MCF 10A (cell line): ENCODE results near the gene ZFP36L2. TPM values are rescaled to one million over a fixed set of nuclear protein-coding genes. Genes with fewer than 3 reads are reported as not detected.
A peak's percentile ranks its signal among the peaks of the same experiment; 100 is the strongest.

ENCODE experiments used
- BruUV-seq: library from RNA; stranded (reverse); fragments of 400-500 nt; replicated peaks from 2 replicates; lab custom pipeline; 2021; lab: Mats Ljungman, UMichigan
- CTCF ChIA-PET: fragments of 300-600 bp; sonication (Branson Sonifier 250); formaldehyde crosslinking; extraction: SDS; loops from one replicate; lab custom pipeline; 2021; ENCODE audit warnings: antibody characterized with exemption, inconsistent platforms; lab: Yijun Ruan, JAX
- POLR2A ChIA-PET: fragments of 300-600, 350-650 bp; sonication (Branson Sonifier 250); formaldehyde crosslinking; extraction: SDS; loops from one replicate; lab custom pipeline; 2020; ENCODE audit warnings: antibody characterized with exemption, inconsistent platforms; lab: Yijun Ruan, JAX
- DNase-seq: peaks from one replicate; pipeline ENCODE4 v3.0.0-alpha.2; 2018; ENCODE audit not compliant: unreplicated experiment
- H3K27ac Mint-ChIP-seq: one replicate; pipeline ENCODE4 v1.8.0; 2022; ENCODE audit warnings: mild to moderate bottlenecking, low read depth, mixed read lengths; ENCODE audit not compliant: unreplicated experiment
- H3K27me3 Mint-ChIP-seq: one replicate; pipeline ENCODE4 v1.8.0; 2022; ENCODE audit warnings: mixed read lengths; ENCODE audit not compliant: insufficient read depth, unreplicated experiment
- H3K36me3 Mint-ChIP-seq: one replicate; pipeline ENCODE4 v1.8.0; 2022; ENCODE audit warnings: mild to moderate bottlenecking, moderate library complexity, mixed read lengths; ENCODE audit not compliant: insufficient read depth, unreplicated experiment
- H3K4me1 Mint-ChIP-seq: one replicate; pipeline ENCODE4 v1.8.0; 2022; ENCODE audit warnings: mixed read lengths; ENCODE audit not compliant: insufficient read depth, unreplicated experiment
- H3K4me3 Mint-ChIP-seq: one replicate; pipeline ENCODE4 v1.8.0; 2022; ENCODE audit warnings: mild to moderate bottlenecking, moderate library complexity, mixed read lengths; ENCODE audit not compliant: unreplicated experiment
- H3K9me3 Mint-ChIP-seq: one replicate; pipeline ENCODE4 v1.8.0; 2022; ENCODE audit warnings: mixed read lengths; ENCODE audit not compliant: unreplicated experiment
- intact Hi-C: fragments of 100-400 bp; cut with micrococcal nuclease; formaldehyde crosslinking; loops from 2 replicates; pipeline ENCODE4 v1.14.1; 2022
- total RNA-seq: library from RNA; stranded (reverse); gene quantifications from 2 replicates; pipeline ENCODE4 v1.2.3, GENCODE V29; 2022
- TF ChIP-seq, protein P1 (sequence below): fragments of 200-600 bp; IDR thresholded peaks from one replicate; pipeline ENCODE4 v1.8.0; 2022; ENCODE audit warnings: antibody characterized with exemption, mild to moderate bottlenecking; ENCODE audit not compliant: unreplicated experiment

ZFP36L2 gene
- total RNA-seq, 1 experiment from 2014 or later, result 162 TPM

DNA sequence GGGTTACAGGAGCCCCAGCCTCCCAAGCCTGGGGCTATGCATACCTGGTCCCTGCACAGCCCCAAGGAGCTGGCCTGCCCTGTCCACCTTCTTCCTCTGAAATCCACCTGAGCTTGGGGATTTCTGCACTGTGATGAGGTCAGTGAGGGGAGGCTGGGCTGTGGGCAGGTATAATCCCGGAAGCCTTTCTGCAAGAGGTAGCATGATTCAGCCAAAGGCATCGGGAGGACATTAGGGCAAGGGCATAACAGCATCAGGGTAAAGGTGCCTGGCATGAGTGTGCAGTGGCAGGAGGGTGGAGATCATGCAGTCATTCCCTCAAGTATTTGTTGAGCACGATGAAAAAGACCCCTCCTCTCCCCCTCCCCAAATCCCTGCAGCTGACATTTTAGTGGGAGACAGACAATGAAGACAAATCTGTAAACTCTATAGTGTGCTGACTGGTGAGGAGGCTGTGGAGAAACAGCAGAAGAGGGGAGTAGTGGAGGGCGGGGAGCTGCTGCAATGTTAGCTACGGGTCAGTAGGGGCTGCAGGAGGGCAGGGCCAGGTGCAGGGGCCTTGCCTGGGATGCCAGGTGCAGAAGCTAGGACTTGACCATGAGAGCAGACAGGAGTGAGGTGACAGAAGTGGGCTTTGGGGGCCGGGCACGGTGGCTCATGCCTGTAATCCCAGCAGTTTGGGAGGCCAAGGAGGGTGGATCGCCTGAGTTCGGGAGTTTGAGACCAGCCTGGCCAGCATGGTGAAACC is 18.7 kb downstream of the ZFP36L2 start:
- no TSS peak for BruUV-seq
- TF ChIP-seq, protein P1, sequence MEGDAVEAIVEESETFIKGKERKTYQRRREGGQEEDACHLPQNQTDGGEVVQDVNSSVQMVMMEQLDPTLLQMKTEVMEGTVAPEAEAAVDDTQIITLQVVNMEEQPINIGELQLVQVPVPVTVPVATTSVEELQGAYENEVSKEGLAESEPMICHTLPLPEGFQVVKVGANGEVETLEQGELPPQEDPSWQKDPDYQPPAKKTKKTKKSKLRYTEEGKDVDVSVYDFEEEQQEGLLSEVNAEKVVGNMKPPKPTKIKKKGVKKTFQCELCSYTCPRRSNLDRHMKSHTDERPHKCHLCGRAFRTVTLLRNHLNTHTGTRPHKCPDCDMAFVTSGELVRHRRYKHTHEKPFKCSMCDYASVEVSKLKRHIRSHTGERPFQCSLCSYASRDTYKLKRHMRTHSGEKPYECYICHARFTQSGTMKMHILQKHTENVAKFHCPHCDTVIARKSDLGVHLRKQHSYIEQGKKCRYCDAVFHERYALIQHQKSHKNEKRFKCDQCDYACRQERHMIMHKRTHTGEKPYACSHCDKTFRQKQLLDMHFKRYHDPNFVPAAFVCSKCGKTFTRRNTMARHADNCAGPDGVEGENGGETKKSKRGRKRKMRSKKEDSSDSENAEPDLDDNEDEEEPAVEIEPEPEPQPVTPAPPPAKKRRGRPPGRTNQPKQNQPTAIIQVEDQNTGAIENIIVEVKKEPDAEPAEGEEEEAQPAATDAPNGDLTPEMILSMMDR, result no peak
- peak; percentile 55 for DNase-seq
- intact Hi-C loops, result no loop called here
- Mint-ChIP-seq H3K27ac (no peak overlapping the region), H3K36me3 (no peaks in the 10 kb centered on the region), H3K9me3 (no peaks in the 10 kb centered on the region), H3K4me3 (no peak overlapping the region), H3K27me3 (no peaks in the 10 kb centered on the region), H3K4me1 (peaks cover 1% of the 10 kb centered on the region)
- ChIA-PET CTCF (interaction anchor here (1.1 kb wide), 2 partner anchors 130 to 182 kb away, joined by 3 to 5 read pairs; no protein-coding TSS in a partner anchor), POLR2A (interaction anchor here (0.5 to 1.1 kb wide), 4 partner anchors 12 to 107 kb away, joined by 3 to 5 read pairs (median 3); no protein-coding TSS in a partner anchor)

DNA sequence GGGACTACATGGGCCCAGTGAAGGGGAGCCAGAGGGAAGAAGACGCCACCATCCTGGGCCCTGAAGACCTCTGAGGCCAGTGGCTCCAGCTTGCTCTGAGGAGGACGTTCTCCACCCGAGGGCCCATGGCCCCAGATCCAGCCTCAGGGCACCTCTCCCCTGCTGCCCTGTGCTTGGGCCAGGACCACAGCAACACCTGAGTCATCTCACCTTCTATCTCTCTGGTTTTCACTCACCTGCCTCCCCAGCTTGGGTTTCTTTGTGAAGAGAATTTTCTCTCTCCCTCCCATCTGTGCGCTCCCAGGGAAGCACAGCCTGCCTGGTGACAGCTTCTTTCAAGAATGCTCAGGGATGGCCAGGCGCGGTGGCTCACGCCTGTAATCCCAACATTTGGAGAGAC is 19.8 kb downstream of the ZFP36L2 start:
- H3K9me3 Mint-ChIP-seq, result no peaks in the 10 kb centered on the region
- ChIA-PET CTCF (interaction anchor here (0.5 to 1.1 kb wide), 4 partner anchors 23 to 283 kb away, joined by 3 to 5 read pairs (median 3); no protein-coding TSS in a partner anchor), POLR2A (interaction anchor here (0.6 to 1.1 kb wide), 3 partner anchors 13 to 90 kb away, joined by 3 to 5 read pairs (median 3); no protein-coding TSS in a partner anchor)
- no peaks in the 10 kb centered on the region for H3K27me3 Mint-ChIP-seq
- TF ChIP-seq, protein P1, result no peak
- H3K4me1 Mint-ChIP-seq, result no peaks in the 10 kb centered on the region
- no peaks in the 10 kb centered on the region for H3K36me3 Mint-ChIP-seq
- BruUV-seq, result no TSS peak
- no peak overlapping the region for H3K4me3 Mint-ChIP-seq
- intact Hi-C loops, result no loop called here
- no peak overlapping the region for H3K27ac Mint-ChIP-seq
- DNase-seq, result no peak

DNA sequence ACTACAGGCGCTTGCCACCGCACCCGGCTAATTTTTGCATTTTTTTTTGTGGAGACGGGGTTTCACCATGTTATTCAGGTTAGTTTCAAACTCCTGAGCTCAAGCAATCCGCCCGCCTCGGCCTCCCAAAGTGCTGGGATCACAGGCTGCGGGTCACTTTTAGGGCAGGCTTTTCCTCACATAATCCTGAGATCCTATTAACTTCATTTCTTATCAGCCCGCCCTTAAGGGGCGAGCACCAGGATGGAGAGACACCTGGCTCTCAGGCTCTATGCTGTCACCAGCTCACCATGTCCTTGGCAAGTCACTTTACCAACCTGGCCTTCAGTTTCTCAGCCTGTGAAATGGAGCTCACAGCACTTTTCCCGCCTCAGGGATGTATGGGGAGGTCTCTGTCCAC is 23.0 kb downstream of the ZFP36L2 start:
- Mint-ChIP-seq H3K4me3 (no peak overlapping the region), H3K4me1 (peaks cover 10% of the 10 kb centered on the region), H3K27ac (no peak overlapping the region), H3K9me3 (no peaks in the 10 kb centered on the region), H3K36me3 (no peaks in the 10 kb centered on the region), H3K27me3 (no peaks in the 10 kb centered on the region)
- intact Hi-C loops, result no loop called here
- no TSS peak for BruUV-seq
- no peak for DNase-seq
- CTCF ChIA-PET, result interaction anchor here (0.6 to 1.1 kb wide), 5 partner anchors 13 to 34 kb away, joined by 3 to 4 read pairs (median 4); no protein-coding TSS in a partner anchor
- POLR2A ChIA-PET, result interaction anchor here (0.7 to 2.0 kb wide), 3 partner anchors 10 to 23 kb away, joined by 3 to 7 read pairs (median 3); no protein-coding TSS in a partner anchor
- TF ChIP-seq, protein P1, result no peak

DNA sequence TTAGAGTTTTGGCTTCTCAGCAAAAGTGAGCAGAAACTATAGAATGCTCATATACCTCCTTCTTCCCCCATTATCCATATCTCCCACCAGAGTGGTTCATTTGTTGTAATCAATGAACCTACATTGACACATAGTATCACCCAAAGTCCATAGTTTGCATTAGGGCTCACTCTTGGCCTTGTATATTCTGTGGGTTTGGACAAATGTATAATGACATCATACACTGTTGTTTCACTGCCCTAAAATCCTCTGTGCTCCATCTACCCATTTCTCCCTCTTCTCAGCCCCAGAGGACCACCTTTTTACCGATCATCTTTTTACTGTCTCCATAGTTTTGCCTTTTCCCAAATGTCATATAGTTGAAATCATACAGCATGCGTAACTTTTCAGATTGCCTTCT is 24.1 kb downstream of the ZFP36L2 start:
- no peaks in the 10 kb centered on the region for H3K36me3 Mint-ChIP-seq
- ChIA-PET POLR2A (interaction anchor here (2.0 kb wide), 1 partner anchor 18 kb away, joined by 7 read pairs; no protein-coding TSS in a partner anchor), CTCF (interaction anchor here (0.6 to 1.1 kb wide), 2 partner anchors 22 to 254 kb away, joined by 4 read pairs; no protein-coding TSS in a partner anchor)
- TF ChIP-seq, protein P1, result no peak
- H3K27ac Mint-ChIP-seq, result no peak overlapping the region
- H3K4me3 Mint-ChIP-seq, result no peak overlapping the region
- DNase-seq, result no peak
- BruUV-seq, result no TSS peak
- H3K27me3 Mint-ChIP-seq, result no peaks in the 10 kb centered on the region
- H3K4me1 Mint-ChIP-seq, result peaks cover 10% of the 10 kb centered on the region
- H3K9me3 Mint-ChIP-seq, result no peaks in the 10 kb centered on the region
- intact Hi-C loops, result no loop called here
